Measurements from ENCODE around the gene WIPI1. TPM values are rescaled to one million over a fixed set of nuclear protein-coding genes. Genes with fewer than 3 reads are reported as not detected.

The WIPI1 gene
- total and polyA plus RNA-seq, 12 donors = 46.6 to 201 (median 116) TPM

DNA sequence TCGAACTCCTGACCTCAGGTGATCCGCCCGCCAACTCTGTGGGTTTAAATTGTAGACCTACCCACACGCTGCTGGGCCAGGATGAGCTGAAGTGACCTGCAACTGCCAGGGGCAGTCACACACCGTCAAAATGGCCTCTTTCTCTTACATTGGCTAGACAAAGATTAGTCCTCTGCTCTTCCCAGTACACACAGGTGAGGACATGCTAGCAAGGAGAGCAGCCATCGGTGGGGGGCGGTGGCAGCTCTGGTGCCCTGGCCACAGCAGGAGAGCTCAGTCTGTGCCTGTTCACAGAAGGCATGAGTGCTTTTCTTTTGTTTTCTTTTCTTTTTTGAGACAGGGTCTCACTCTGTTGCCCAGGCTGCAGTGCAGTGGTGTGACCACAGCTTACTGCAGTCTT is 29.7 kb downstream of the WIPI1 start:
- TF ChIP-seq, protein P1, sequence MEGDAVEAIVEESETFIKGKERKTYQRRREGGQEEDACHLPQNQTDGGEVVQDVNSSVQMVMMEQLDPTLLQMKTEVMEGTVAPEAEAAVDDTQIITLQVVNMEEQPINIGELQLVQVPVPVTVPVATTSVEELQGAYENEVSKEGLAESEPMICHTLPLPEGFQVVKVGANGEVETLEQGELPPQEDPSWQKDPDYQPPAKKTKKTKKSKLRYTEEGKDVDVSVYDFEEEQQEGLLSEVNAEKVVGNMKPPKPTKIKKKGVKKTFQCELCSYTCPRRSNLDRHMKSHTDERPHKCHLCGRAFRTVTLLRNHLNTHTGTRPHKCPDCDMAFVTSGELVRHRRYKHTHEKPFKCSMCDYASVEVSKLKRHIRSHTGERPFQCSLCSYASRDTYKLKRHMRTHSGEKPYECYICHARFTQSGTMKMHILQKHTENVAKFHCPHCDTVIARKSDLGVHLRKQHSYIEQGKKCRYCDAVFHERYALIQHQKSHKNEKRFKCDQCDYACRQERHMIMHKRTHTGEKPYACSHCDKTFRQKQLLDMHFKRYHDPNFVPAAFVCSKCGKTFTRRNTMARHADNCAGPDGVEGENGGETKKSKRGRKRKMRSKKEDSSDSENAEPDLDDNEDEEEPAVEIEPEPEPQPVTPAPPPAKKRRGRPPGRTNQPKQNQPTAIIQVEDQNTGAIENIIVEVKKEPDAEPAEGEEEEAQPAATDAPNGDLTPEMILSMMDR (IDR thresholded peaks at IDR 0.05) = no peak
- peaks cover 0 to 14% (median 5%) of the 10 kb centered on the region in 9 donors for H3K4me1 ChIP-seq

DNA sequence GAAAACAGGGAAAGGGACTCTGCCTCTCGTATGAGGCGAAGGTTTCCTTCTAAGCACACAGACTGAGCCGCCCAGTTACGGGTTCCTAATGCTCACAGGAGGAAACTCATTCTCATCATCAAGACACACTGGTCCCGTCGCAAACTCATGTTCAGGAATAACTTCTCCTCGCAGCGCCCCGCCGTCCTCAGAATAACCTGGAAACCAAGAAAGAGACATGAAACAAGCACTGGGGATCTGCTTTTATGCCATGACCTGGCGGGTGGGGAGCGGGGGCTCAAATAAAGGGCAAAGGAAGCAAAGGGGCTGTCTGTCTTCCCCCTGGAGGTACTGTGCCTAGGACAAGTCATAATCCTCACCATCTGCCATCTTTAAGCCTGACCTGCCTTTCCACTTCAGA is 31.3 kb downstream of the WIPI1 start:
- intact Hi-C loops (cut with DNase I) = loop anchor here in 1 of 10 donors (10.0 kb wide), 1 partner anchor 161 kb away; no protein-coding TSS in a partner anchor
- ATAC-seq (no peak), DNase-seq (no peak)
- H3K36me3 ChIP-seq = peaks cover 0 to 100% (median 92%) of the 10 kb centered on the region in 9 donors
- 88 to 96% methylated on average over 12 of the region's 12 CpGs for WGBS, 2 donors
- no peak overlapping the region for H3K4me3 ChIP-seq
- H3K9me3 ChIP-seq = no peaks in the 10 kb centered on the region
- TF ChIP-seq, protein P1 (IDR thresholded peaks at IDR 0.05) = no peak
- no peaks in the 10 kb centered on the region for H3K4me1 ChIP-seq
- no peak overlapping the region for H3K27ac ChIP-seq
- H3K27me3 ChIP-seq = no peaks in the 10 kb centered on the region

More for the DNA sequence above, 29.7 kb downstream of the WIPI1 start:
- intact Hi-C loops (cut with DNase I) = loop anchor here in 1 of 10 donors (10.0 kb wide), 1 partner anchor 163 kb away; no protein-coding TSS in a partner anchor
- Histone ChIP-seq H3K27ac (no peak overlapping the region), H3K27me3 (no peaks in the 10 kb centered on the region), H3K4me3 (no peak overlapping the region), H3K9me3 (no peaks in the 10 kb centered on the region), H3K36me3 (peaks cover 0 to 100% (median 86%) of the 10 kb centered on the region in 9 donors)
- ATAC-seq (no peak), DNase-seq (no peak)
- 97% methylated on average over 7 of the region's 7 CpGs for WGBS, 2 donors

DNA sequence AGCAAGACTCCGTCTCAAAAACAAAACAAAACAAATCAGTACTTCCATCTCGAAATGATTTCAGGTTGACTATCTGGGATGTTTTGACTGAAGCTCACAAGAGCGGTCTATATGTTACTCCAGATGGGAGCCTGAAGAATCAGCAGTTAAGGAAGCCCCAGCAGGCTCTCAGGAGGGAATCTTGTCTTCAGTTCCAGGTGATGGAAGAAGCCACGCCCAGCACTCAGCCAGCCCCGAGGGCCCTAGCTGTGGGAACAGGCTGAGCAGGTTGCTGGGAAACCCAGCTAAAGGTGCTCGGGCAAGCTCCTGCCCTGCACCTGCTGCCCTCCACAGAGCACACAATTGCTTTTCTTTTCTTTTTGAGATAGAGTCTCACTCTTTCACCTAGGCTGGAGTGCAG is 32.4 kb downstream of the WIPI1 start:
- intact Hi-C loops (cut with DNase I) = loop anchor here in 2 of 10 donors (5.0 to 10.0 kb wide), 2 partner anchors 160 to 323 kb away; no protein-coding TSS in a partner anchor
- no peak for ATAC-seq
- Histone ChIP-seq H3K4me3 (no peak overlapping the region), H3K27ac (no peak overlapping the region), H3K27me3 (no peaks in the 10 kb centered on the region), H3K9me3 (no peaks in the 10 kb centered on the region), H3K4me1 (no peaks in the 10 kb centered on the region), H3K36me3 (peaks cover 0 to 100% (median 92%) of the 10 kb centered on the region in 9 donors)
- TF ChIP-seq, protein P1 (IDR thresholded peaks at IDR 0.05) = no peak
- no peak for DNase-seq
- 84 to 87% methylated on average over 6 of the region's 6 CpGs for WGBS, 2 donors

DNA sequence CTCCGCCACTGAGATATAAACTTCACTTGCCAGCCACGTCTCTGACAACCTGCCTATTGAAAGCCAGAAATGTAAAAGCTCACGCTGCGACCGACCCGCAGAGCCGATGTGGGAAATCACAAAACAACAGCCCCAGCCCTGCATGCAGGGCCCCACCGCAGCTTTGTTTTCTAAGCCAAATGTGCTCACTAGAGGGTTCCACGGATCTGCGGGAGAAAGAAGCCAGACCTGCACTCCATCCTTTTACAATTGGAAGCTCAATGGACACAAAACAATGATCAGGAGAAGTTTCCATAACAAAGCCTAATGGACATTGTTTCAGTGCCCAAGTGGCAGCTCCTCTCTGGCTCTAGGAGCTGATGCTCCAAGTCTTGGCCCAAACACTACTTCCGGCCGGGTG is 33.1 kb downstream of the WIPI1 start:
- Histone ChIP-seq H3K4me3 (no peak overlapping the region), H3K27ac (peak overlapping the region in 1 of 10 donors; percentile 48), H3K27me3 (no peaks in the 10 kb centered on the region), H3K4me1 (no peaks in the 10 kb centered on the region), H3K36me3 (peaks cover 0 to 100% (median 93%) of the 10 kb centered on the region in 9 donors), H3K9me3 (no peaks in the 10 kb centered on the region)
- ATAC-seq (no peak), DNase-seq (no peak)
- TF ChIP-seq, protein P1 (IDR thresholded peaks at IDR 0.05) = no peak
- WGBS, 2 donors = 82 to 85% methylated on average over 12 of the region's 12 CpGs
- intact Hi-C loops (cut with DNase I) = loop anchor here in 2 of 10 donors (5.0 to 10.0 kb wide), 2 partner anchors 159 to 322 kb away; no protein-coding TSS in a partner anchor

Measured in heart right ventricle (tissue), 16 donors.